LNCaP clone FGC (cell line): ENCODE measurements around the gene EHD4.

Source experiments
- DNase-seq: peaks from one replicate; pipeline ENCODE4 v3.0.0-alpha.2; 2011; ENCODE audit warnings: low read depth
- H3K4me3 ChIP-seq: 2 replicates; pipeline ENCODE4 v1.5.1; 2011; ENCODE audit warnings: mild to moderate bottlenecking, low read depth, low read length, control low read depth
- TF ChIP-seq, protein P1 (sequence below): IDR thresholded peaks from 2 replicates; pipeline ENCODE4 v1.5.1; 2012; ENCODE audit warnings: mild to moderate bottlenecking; ENCODE audit not compliant: control insufficient read depth, insufficient read depth; ENCODE audit errors: extremely low read depth

EHD4 gene

DNA sequence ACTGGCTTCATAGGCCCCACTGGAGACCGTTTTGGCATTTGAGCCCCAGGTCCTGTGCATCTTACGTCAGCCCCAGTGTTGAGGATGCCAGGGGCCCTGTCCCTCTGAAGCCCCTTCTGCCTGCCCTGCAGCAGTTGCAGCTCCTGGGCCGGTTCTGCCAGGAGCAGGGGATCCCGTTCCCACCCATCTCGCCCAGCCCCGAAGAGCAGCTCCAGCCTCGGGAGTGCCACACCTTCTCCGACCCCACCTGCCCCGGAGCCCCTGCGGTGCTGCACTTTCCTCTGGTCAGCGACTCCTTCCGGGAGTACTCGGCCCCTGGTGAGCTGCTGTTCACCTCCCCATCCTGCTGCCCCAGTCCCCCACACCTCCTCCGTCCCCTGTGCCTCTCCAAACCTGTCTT, 125.2 kb downstream of the EHD4 start:
- TF ChIP-seq, protein P1, sequence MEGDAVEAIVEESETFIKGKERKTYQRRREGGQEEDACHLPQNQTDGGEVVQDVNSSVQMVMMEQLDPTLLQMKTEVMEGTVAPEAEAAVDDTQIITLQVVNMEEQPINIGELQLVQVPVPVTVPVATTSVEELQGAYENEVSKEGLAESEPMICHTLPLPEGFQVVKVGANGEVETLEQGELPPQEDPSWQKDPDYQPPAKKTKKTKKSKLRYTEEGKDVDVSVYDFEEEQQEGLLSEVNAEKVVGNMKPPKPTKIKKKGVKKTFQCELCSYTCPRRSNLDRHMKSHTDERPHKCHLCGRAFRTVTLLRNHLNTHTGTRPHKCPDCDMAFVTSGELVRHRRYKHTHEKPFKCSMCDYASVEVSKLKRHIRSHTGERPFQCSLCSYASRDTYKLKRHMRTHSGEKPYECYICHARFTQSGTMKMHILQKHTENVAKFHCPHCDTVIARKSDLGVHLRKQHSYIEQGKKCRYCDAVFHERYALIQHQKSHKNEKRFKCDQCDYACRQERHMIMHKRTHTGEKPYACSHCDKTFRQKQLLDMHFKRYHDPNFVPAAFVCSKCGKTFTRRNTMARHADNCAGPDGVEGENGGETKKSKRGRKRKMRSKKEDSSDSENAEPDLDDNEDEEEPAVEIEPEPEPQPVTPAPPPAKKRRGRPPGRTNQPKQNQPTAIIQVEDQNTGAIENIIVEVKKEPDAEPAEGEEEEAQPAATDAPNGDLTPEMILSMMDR = no peak
- DNase-seq = no peak
- no peak overlapping the region for H3K4me3 ChIP-seq
